Activated CD8-positive, alpha-beta memory T cell treated with anti-CD3 and anti-CD28 coated beads, Interleukin-2, amount 10 ng/mL, durations not matched to agents 7 days and 5 days (primary cell): ENCODE measurements around the gene ARPC1B. TPM values are rescaled to one million over a fixed set of nuclear protein-coding genes. Genes with fewer than 3 reads are reported as not detected.
A peak's percentile ranks its signal among the peaks of the same experiment; 100 is the strongest.
"Not testable (repeated sequence)": the region's sequence is repeated elsewhere in the genome, so short reads cannot be mapped to it uniquely, and the experiment has no call there.

Source experiments
- ATAC-seq: fragments of 150-1000 bp; cut with Tn5 transposase; one replicate; pipeline ENCODE4 v1.10.0; 2021; ENCODE audit warnings: moderate library complexity
- CTCF ChIA-PET: fragments of 350-600 bp; sonication (Branson Sonifier 250); formaldehyde crosslinking; loops from one replicate; lab custom pipeline; 2021; ENCODE audit warnings: antibody characterized with exemption; lab: Charles Lee
- DNase-seq: peaks from one replicate; pipeline ENCODE4 v3.0.0-alpha.2; 2020
- H3K27ac Mint-ChIP-seq: one replicate; pipeline ENCODE4 v1.8.0; 2021; ENCODE audit warnings: mild to moderate bottlenecking, mixed read lengths
- H3K27me3 Mint-ChIP-seq: one replicate; pipeline ENCODE4 v1.8.0; 2021; ENCODE audit warnings: mixed read lengths
- H3K36me3 Mint-ChIP-seq: one replicate; pipeline ENCODE4 v1.8.0; 2021; ENCODE audit warnings: mild to moderate bottlenecking, mixed read lengths
- H3K4me1 Mint-ChIP-seq: one replicate; pipeline ENCODE4 v1.8.0; 2021; ENCODE audit warnings: mixed read lengths
- H3K4me3 Mint-ChIP-seq: one replicate; pipeline ENCODE4 v1.8.0; 2021; ENCODE audit warnings: mild to moderate bottlenecking, moderate library complexity, mixed read lengths
- H3K9me3 Mint-ChIP-seq: one replicate; pipeline ENCODE4 v1.8.0; 2022; ENCODE audit warnings: low read depth, mixed read lengths
- total RNA-seq, 2 experiments: library from RNA; stranded (reverse); gene quantifications; one replicate each; pipeline ENCODE4 v1.2.3, GENCODE V29; 2021

The ARPC1B gene
- total RNA-seq, 2 experiments from 2014 or later: 388 to 398 TPM

DNA sequence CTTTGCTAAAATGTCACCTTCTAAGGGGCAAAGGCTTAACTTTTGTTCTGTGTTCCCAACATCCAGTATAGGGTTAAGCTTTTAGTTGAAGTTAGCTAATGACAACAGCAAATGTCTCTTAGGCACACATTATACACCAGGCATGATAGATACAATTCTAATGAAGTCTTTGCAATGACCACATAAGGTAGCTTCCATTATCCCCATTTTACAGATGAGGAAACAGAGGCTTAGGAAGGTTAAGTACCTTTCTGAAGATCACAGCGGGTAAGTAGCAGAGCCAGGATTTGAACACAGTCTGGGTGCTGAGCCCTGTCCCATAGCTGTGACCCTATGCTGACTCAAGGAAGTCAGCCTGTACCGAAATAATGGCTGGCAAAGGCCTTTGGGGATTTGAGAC, 36.1 kb downstream of the ARPC1B start:
- H3K36me3 Mint-ChIP-seq: peaks cover 33% of the 10 kb centered on the region
- DNase-seq: no peak
- H3K27me3 Mint-ChIP-seq: no peaks in the 10 kb centered on the region
- no peaks in the 10 kb centered on the region for H3K9me3 Mint-ChIP-seq
- H3K27ac Mint-ChIP-seq: peak overlapping the region; percentile 58
- CTCF ChIA-PET: no interaction called here
- ATAC-seq: no peak
- peak overlapping the region; percentile 96 for H3K4me3 Mint-ChIP-seq
- peaks cover 43% of the 10 kb centered on the region for H3K4me1 Mint-ChIP-seq

DNA sequence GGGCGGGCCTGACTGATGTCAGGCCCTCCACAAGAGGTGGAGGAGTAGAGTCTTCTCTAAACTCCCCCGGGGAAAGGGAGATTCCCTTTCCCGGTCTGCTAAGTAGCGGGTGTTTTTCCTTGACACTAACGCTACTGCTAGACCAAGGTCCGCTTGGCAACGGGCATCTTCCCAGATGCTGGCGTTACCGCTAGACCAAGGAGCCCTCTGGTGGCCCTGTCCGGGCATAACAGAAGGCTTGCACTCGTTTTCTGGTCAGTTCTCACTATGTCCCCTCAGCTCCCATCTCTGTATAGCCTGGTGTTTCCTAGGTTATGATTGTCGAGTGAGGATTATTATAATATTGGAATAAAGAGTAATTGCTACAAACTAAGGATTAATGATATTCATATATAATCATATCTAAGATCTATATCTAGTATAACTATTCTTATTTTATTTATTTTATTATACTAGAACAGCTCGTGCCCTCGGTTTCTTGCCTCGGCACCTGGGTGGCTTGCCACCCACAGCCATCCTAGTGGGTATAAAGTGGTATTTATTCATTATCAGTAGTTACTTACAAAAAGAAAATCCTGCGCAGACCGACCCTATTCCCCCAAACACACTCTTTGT, 41.1 kb downstream of the ARPC1B start:
- H3K4me1 Mint-ChIP-seq: peaks cover 18% of the 10 kb centered on the region
- ATAC-seq, H3K9me3 Mint-ChIP-seq, H3K27ac Mint-ChIP-seq, DNase-seq, H3K4me3 Mint-ChIP-seq, H3K27me3 Mint-ChIP-seq: not testable (repeated sequence)
- CTCF ChIA-PET: interaction anchor here (0.8 to 1.8 kb wide), 6 partner anchors 8 to 102 kb away, joined by 3 to 6 read pairs (median 3); partner anchors contain the start of genes CPSF4 and PTCD1
- peaks cover 55% of the 10 kb centered on the region for H3K36me3 Mint-ChIP-seq

DNA sequence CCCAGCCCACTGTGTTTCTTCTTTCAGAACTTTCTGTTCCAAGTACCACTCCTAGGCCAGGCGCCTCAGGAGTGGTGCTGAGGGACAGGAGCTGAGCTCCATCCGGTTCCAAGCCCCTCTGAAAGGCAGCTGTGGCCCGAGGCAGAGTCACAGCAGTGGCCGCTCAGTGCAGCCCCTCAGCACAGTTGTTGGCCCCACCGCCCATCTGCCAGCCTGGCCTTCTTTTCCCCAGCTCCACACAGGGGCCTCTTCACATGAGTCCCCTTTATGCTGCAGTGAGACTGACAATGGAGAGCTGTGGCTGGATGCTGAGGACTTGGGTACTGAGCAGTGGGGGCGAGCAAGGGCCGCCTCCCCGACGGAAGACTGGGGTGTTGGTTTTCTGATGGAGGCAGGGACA, 43.7 kb downstream of the ARPC1B start:
- CTCF ChIA-PET: no interaction called here
- Mint-ChIP-seq H3K36me3 (peaks cover 39% of the 10 kb centered on the region), H3K27me3 (no peaks in the 10 kb centered on the region), H3K9me3 (no peaks in the 10 kb centered on the region), H3K4me1 (peaks cover 4% of the 10 kb centered on the region), H3K27ac (no peak overlapping the region), H3K4me3 (no peak overlapping the region)
- no peak for DNase-seq
- no peak for ATAC-seq

DNA sequence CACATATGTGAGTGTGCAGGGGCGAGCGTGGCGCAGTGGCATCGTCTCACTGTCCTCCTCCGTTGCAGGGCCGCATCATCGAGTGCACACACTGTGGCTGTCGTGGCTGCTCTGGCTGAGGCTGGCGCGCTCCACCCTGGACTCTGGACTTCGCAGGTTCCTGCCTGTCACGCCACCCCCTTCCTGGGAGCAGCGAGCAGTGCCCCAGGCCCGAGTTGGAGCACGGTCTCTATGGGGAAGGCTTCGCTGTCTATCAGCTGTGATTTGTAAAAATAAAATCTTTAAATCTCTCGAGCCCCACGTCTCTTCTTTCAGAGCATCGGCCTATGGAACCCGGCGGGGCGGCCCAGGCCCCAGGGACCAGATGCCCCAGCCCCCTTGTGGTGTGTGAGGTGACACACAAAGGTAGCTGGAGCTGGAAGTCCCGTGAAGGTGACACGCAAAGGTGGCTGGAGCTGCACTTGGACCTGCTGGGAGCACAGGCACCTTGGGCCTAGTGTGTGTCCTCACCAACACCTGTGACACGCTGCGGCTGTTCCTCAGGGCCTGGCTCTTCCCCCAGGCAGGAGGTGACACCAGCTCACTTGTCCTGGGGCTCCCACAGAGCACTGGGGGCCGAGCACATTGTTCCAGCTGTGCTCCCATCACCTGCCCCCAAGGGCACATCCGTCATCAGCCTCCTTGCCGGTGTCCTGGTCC, 44.9 kb downstream of the ARPC1B start:
- Mint-ChIP-seq H3K9me3 (no peaks in the 10 kb centered on the region), H3K4me3 (no peak overlapping the region), H3K27ac (no peak overlapping the region), H3K4me1 (peaks cover 3% of the 10 kb centered on the region), H3K36me3 (peaks cover 38% of the 10 kb centered on the region), H3K27me3 (no peaks in the 10 kb centered on the region)
- CTCF ChIA-PET: interaction anchor here (1.2 to 1.6 kb wide), 2 partner anchors 11 to 53 kb away, joined by 3 to 5 read pairs; partner anchors contain the start of genes BUD31 and PDAP1
- DNase-seq (no peak), ATAC-seq (no peak)

DNA sequence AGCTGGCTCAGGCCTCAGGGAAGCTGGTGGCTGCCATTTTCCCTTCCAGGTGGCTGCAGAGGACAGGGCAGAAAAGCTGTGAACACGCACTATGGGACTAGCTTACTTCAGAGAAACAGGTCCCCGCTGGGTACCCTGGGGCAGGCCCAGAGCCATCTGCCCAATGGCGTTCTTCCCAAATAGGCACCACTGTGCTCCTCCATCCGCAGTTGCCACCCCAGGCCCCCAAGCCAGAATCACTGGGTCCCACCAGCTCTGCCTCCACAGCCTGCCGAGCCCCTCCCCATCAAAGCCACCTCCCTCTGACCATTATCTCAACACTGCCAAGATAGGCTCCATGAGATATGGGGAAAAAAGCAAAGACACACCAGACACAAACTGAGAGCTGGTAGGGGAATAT, 45.7 kb downstream of the ARPC1B start:
- H3K4me1 Mint-ChIP-seq: peaks cover 3% of the 10 kb centered on the region
- no peak overlapping the region for H3K4me3 Mint-ChIP-seq
- CTCF ChIA-PET: interaction anchor here (0.6 to 1.6 kb wide), 3 partner anchors 11 to 93 kb away, joined by 3 to 5 read pairs (median 3); partner anchors contain the start of genes BUD31 and PDAP1
- no peaks in the 10 kb centered on the region for H3K9me3 Mint-ChIP-seq
- H3K27me3 Mint-ChIP-seq: no peaks in the 10 kb centered on the region
- H3K36me3 Mint-ChIP-seq: peaks cover 34% of the 10 kb centered on the region
- DNase-seq (no peak), ATAC-seq (no peak)
- H3K27ac Mint-ChIP-seq: no peak overlapping the region

DNA sequence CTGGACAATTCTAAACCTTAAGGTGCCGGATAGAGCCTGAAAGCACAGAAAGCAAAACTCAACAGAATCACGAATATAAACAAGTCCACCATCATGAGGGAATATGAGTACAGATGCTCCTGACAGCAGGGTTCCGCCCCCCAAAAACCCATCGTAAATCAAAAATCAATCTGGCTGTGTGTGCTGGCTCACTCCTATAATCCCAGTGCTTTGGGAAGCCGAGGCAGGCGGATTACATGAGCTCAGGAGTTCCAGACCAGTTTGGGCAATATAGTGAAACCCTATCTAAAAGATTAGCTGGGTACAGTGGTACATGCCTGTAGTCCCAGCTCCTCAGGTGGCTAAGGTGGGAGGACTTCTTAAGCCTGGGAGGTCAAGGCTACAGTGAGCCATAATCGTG, 46.5 kb downstream of the ARPC1B start:
- H3K36me3 Mint-ChIP-seq: peaks cover 32% of the 10 kb centered on the region
- CTCF ChIA-PET: interaction anchor here (0.6 kb wide), 1 partner anchor 1723 kb away, joined by 3 read pairs; no protein-coding TSS in a partner anchor
- H3K9me3 Mint-ChIP-seq: no peaks in the 10 kb centered on the region
- ATAC-seq (no peak), DNase-seq (no peak)
- no peaks in the 10 kb centered on the region for H3K27me3 Mint-ChIP-seq
- H3K4me3 Mint-ChIP-seq: no peak overlapping the region
- H3K27ac Mint-ChIP-seq: no peak overlapping the region
- peaks cover 2% of the 10 kb centered on the region for H3K4me1 Mint-ChIP-seq

DNA sequence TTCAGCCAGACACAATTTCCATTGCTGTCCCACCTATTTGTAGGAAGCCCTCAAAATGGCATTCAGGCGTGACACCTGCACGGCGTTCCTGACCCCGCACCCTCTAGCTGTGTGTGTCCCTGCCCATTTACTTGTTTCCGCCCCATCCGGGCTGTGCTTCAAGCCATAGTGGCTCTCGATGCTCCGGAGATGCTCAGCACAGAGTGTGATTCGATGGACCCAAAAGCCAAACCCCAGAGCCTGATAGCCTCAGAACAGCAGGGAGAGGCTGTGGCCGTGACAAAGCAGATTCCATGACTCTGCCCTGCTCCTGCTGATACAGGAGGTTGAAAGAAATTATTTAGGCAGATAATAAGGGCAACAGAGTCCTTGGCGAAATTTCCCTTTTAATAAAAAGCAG, 47.7 kb downstream of the ARPC1B start:
- no peaks in the 10 kb centered on the region for H3K4me1 Mint-ChIP-seq
- H3K4me3 Mint-ChIP-seq: no peak overlapping the region
- peaks cover 24% of the 10 kb centered on the region for H3K36me3 Mint-ChIP-seq
- H3K27ac Mint-ChIP-seq: no peak overlapping the region
- H3K27me3 Mint-ChIP-seq: no peaks in the 10 kb centered on the region
- ATAC-seq: no peak
- H3K9me3 Mint-ChIP-seq: no peaks in the 10 kb centered on the region
- CTCF ChIA-PET: interaction anchor here (0.7 kb wide), 2 partner anchors 8 to 70 kb away, joined by 3 read pairs; no protein-coding TSS in a partner anchor
- DNase-seq: no peak

DNA sequence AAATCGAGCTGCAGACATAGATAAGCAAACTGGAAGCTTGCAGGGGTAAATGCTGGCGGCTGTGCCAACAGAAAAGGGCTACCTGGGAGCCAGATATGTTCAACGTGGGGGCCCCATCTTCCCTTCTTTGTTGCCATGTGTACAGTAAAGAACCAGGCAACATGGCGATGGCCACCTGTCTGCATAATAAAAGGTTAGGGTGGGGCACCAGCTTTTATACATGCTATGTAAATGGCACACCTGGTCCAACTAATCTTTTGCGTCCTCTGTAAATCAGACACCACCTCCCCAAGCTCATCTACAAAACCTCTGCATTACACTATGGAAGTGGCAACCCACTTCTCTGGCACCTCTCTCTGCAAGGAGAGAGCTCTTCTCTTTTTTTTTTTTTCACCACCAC, 48.1 kb downstream of the ARPC1B start:
- ATAC-seq (no peak), DNase-seq (no peak)
- Mint-ChIP-seq H3K4me1 (no peaks in the 10 kb centered on the region), H3K9me3 (no peaks in the 10 kb centered on the region), H3K27ac (no peak overlapping the region), H3K36me3 (peaks cover 20% of the 10 kb centered on the region), H3K27me3 (no peaks in the 10 kb centered on the region), H3K4me3 (no peak overlapping the region)
- CTCF ChIA-PET: interaction anchor here (0.7 kb wide), 2 partner anchors 9 to 69 kb away, joined by 3 read pairs; no protein-coding TSS in a partner anchor

DNA sequence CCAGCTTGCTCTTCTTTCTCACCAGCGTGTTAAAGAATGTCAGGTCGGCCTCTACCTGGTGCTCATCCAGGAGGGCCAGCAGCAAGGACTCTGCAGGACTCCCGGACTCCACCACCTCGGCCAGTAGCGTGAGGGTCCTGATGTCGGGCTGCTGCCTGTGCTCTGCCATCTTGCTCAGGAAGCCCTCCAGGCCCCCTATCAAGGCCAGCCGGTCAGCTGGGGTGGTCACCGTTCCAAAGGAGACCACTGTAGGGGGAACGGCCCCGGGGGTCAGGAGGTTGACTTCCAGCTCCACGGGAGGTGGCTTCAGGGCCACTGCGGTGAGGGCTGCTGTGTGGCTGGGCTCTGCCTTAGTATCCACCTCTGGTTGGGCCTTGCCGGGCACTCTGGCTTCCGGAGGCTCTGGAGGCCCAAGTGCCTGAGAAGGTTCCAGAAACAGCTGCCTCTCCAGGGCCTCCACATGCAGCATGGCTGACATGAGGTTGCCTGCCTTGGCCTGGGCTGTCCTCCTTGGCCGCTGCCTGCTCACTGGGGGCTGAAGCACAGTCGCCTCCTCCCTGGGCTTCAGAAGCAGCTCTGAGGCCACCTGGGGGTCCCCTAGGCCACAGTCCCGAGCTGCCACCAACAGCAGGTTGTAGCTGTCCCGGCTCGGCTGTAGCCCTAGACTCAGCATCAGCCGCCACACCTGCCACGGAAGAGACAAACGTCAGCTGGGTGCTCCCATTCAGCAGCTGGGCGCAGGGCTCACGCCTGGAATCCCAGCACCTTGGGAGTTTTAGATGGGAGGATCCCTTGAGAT, 50.6 kb downstream of the ARPC1B start:
- no peaks in the 10 kb centered on the region for H3K9me3 Mint-ChIP-seq
- peaks cover 4% of the 10 kb centered on the region for H3K4me1 Mint-ChIP-seq
- peaks cover 18% of the 10 kb centered on the region for H3K36me3 Mint-ChIP-seq
- ATAC-seq (no peak), DNase-seq (no peak)
- CTCF ChIA-PET: no interaction called here
- H3K27me3 Mint-ChIP-seq: no peaks in the 10 kb centered on the region
- no peak overlapping the region for H3K4me3 Mint-ChIP-seq
- H3K27ac Mint-ChIP-seq: no peak overlapping the region

DNA sequence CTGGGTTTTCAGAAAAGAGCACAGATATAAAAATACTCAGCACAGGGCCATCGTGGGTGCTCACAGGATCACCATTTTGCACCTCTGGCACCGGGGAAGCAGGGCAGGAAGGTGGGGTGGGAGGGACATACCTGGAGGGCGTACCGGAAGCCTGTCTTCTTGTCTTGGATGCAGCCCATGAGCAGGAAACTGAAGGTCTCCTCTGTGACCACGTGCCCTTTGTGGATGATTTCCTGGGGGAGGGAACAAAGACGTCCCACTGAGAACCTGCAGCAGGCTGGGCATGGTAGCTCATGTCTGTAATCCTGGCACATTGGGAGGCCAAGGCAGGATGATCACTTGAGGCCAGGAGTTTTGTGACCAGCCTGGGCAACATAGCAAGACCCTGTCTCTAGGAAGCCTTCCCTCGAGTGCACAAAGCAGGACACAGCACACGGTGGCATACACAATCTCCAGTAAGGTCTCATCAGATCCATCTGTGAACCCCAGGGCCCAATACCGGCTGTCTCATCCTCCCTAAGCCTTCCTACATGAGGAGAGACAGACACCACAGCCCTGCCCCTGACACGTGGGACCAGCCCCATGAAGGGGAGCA, 54.5 kb downstream of the ARPC1B start:
- no peak overlapping the region for H3K27ac Mint-ChIP-seq
- DNase-seq (no peak), ATAC-seq (no peak)
- H3K4me3 Mint-ChIP-seq: no peak overlapping the region
- peaks cover 4% of the 10 kb centered on the region for H3K4me1 Mint-ChIP-seq
- H3K36me3 Mint-ChIP-seq: peaks cover 18% of the 10 kb centered on the region
- CTCF ChIA-PET: no interaction called here
- no peaks in the 10 kb centered on the region for H3K27me3 Mint-ChIP-seq
- no peaks in the 10 kb centered on the region for H3K9me3 Mint-ChIP-seq

DNA sequence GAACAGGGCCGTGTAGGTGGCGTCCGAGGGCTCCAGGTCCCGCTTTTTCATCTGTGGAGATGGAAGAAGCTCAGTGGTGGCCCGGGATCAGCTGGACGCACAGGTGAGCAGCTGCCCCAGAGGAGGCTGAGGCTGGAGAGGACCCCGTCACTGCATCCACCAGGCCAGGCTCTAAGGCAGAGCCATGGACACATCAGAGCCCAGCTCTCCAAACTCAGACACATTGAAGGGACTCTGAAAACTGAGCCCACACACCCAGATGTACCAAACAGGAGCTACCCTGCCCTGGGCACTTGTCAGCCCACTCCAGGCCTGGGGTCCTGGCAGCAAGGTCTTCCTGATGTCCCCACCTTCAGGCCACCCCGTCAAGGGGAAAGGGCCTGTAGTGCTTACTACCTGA, 55.2 kb downstream of the ARPC1B start:
- H3K4me3 Mint-ChIP-seq: no peak overlapping the region
- H3K9me3 Mint-ChIP-seq: no peaks in the 10 kb centered on the region
- no peak for DNase-seq
- no peaks in the 10 kb centered on the region for H3K27me3 Mint-ChIP-seq
- no peak for ATAC-seq
- no peak overlapping the region for H3K27ac Mint-ChIP-seq
- CTCF ChIA-PET: no interaction called here
- peaks cover 4% of the 10 kb centered on the region for H3K4me1 Mint-ChIP-seq
- peaks cover 17% of the 10 kb centered on the region for H3K36me3 Mint-ChIP-seq

DNA sequence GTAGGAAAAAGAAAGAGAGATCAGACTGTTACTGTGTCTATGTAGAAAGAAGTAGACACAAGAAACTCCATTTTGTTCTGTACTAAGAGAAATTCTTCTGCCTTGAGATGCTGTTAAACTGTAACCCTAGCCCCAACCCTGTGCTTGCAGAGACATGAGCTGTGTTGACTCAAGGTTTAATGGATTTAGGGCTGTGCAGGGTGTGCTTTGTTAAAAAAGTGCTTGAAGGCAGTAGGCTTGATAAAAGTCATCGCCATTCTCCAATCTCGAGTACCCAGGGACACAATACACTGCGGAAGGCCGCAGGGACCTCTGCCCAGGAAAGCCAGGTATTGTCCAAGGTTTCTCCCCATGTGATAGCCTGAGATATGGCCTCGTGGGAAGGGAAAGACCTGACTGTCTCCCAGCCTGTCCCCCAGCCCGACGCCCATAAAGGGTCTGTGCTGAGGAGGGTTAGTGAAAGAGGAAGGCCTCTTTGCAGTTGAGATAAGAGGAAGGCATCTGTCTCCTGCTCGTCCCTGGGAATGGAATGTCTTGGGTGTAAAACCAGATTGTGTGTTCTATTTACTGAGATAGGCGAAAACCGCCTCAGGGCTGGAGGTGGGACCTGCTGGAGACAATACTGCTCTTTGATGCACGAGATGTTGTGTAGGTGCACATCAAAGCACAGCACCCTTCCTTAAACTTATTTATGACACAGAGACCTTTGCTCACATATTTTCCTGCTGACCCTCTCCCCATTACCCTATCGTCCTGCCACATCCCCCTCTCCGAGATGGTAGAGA, 57.4 kb downstream of the ARPC1B start:
- H3K9me3 Mint-ChIP-seq, CTCF ChIA-PET, H3K27ac Mint-ChIP-seq, H3K27me3 Mint-ChIP-seq, ATAC-seq, DNase-seq, H3K4me3 Mint-ChIP-seq: not testable (repeated sequence)
- H3K36me3 Mint-ChIP-seq: peaks cover 18% of the 10 kb centered on the region
- peaks cover 10% of the 10 kb centered on the region for H3K4me1 Mint-ChIP-seq
